Large intestine (tissue), 3 donors: ENCODE results near the gene MIPOL1. TPM values are rescaled to one million over a fixed set of nuclear protein-coding genes. Genes with fewer than 3 reads are reported as not detected.

Source experiments
- DNase-seq, 2 donors: peaks; one replicate each; pipeline versions ENCODE4 v3.0.0 to v3.0.0-alpha.2; 2013
- H3K27ac ChIP-seq: one replicate; pipeline ENCODE4 v1.5.1; 2013; ENCODE audit warnings: low read length
- H3K27me3 ChIP-seq: 2 replicates; pipeline ENCODE4 v1.6.1; 2013; ENCODE audit warnings: low read length; ENCODE audit not compliant: control insufficient read depth, insufficient read depth
- H3K36me3 ChIP-seq: 2 replicates; pipeline ENCODE4 v1.6.1; 2013; ENCODE audit warnings: low read length; ENCODE audit not compliant: control insufficient read depth, insufficient read depth
- H3K4me1 ChIP-seq: one replicate; pipeline ENCODE4 v1.6.1; 2013; ENCODE audit warnings: low read length; ENCODE audit not compliant: control insufficient read depth, insufficient read depth
- H3K4me3 ChIP-seq: one replicate; pipeline ENCODE4 v1.5.1; 2013; ENCODE audit warnings: low read length
- H3K9me3 ChIP-seq: one replicate; pipeline ENCODE4 v1.6.1; 2013; ENCODE audit warnings: mild to moderate bottlenecking, low read depth, low read length, moderate library complexity; ENCODE audit not compliant: control insufficient read depth
- WGBS: methylation state at CpG from one replicate; pipeline ENCODE4 v1.1.5; 2013; ENCODE audit warnings: low lambda C conversion rate; ENCODE audit not compliant: insufficient coverage; 5-methylcytosine and 5-hydroxymethylcytosine counted together
- polyA plus RNA-seq: library from polyadenylated mRNA; unstranded; fragments of 120-200 nt; gene quantifications from one replicate; pipeline ENCODE4 v1.2.1, GENCODE V29; 2013

Gene MIPOL1
- polyA plus RNA-seq, 1 donor: 10.0 TPM

- Histone ChIP-seq H3K27me3 (peaks cover 78% of the 10 kb centered on the region), H3K9me3 (no peaks in the 10 kb centered on the region), H3K4me3 (peak overlapping the region; percentile 77), H3K4me1 (peaks cover 10% of the 10 kb centered on the region), H3K27ac (peak overlapping the region; percentile 97), H3K36me3 (peaks cover 4% of the 10 kb centered on the region)
- peak in 1 of 2 donors; percentile 60 for DNase-seq
- WGBS: 6% methylated on average over 4 of the region's 16 CpGs
These were observed 391.4 kb downstream of the MIPOL1 start for GRCh38 chr14:37588956-37589714.

GRCh38 chr14:37589715-37590427 lies 392.1 kb downstream of the MIPOL1 start:
- peak overlapping the region; percentile 97 for H3K27ac ChIP-seq
- peaks cover 2% of the 10 kb centered on the region for H3K9me3 ChIP-seq
- H3K36me3 ChIP-seq: peaks cover 4% of the 10 kb centered on the region
- 3% methylated on average over 4 of the region's 6 CpGs for WGBS
- peaks cover 74% of the 10 kb centered on the region for H3K27me3 ChIP-seq
- peaks cover 10% of the 10 kb centered on the region for H3K4me1 ChIP-seq
- peak overlapping the region; percentile 77 for H3K4me3 ChIP-seq
- no peak for DNase-seq

- DNase-seq: peak in 1 of 2 donors; percentile 82
- 14% methylated on average over 1 of the region's 4 CpGs for WGBS
- Histone ChIP-seq H3K9me3 (peaks cover 3% of the 10 kb centered on the region), H3K27ac (peak overlapping the region; percentile 97), H3K27me3 (peaks cover 70% of the 10 kb centered on the region), H3K4me3 (peak overlapping the region; percentile 77), H3K36me3 (peaks cover 4% of the 10 kb centered on the region), H3K4me1 (peaks cover 7% of the 10 kb centered on the region)
These were observed 392.8 kb downstream of the MIPOL1 start for GRCh38 chr14:37590428-37591139.

GRCh38 chr14:37591311-37591940 lies 393.7 kb downstream of the MIPOL1 start:
- peak overlapping the region; percentile 77 for H3K4me3 ChIP-seq

GRCh38 chr14:37591941-37592481 lies 394.3 kb downstream of the MIPOL1 start:
- peak overlapping the region; percentile 97 for H3K27ac ChIP-seq

More at GRCh38 chr14:37591311-37591940, 393.7 kb downstream of the MIPOL1 start:
- DNase-seq: peak in 1 of 2 donors; percentile 81
- H3K27me3 ChIP-seq: peaks cover 71% of the 10 kb centered on the region
- WGBS: no CpG with 5 or more reads among the region's 45 CpGs
- no peaks in the 10 kb centered on the region for H3K4me1 ChIP-seq
- H3K9me3 ChIP-seq: peaks cover 4% of the 10 kb centered on the region
- peaks cover 4% of the 10 kb centered on the region for H3K36me3 ChIP-seq
- H3K27ac ChIP-seq: peak overlapping the region; percentile 97

GRCh38 chr14:37592482-37593408 lies 395.0 kb downstream of the MIPOL1 start:
- WGBS: no CpG with 5 or more reads among the region's 42 CpGs
- Histone ChIP-seq H3K27me3 (peaks cover 77% of the 10 kb centered on the region), H3K4me1 (peaks cover 5% of the 10 kb centered on the region), H3K4me3 (peak overlapping the region; percentile 77), H3K36me3 (peaks cover 4% of the 10 kb centered on the region), H3K27ac (peak overlapping the region; percentile 97), H3K9me3 (peaks cover 4% of the 10 kb centered on the region)
- DNase-seq: peak in 1 of 2 donors; percentile 80

More at GRCh38 chr14:37591941-37592481, 394.3 kb downstream of the MIPOL1 start:
- H3K9me3 ChIP-seq: peaks cover 4% of the 10 kb centered on the region
- peaks cover 4% of the 10 kb centered on the region for H3K4me1 ChIP-seq
- peaks cover 74% of the 10 kb centered on the region for H3K27me3 ChIP-seq
- DNase-seq: no peak
- peaks cover 4% of the 10 kb centered on the region for H3K36me3 ChIP-seq
- peak overlapping the region; percentile 77 for H3K4me3 ChIP-seq
- WGBS: no CpG with 5 or more reads among the region's 58 CpGs

GRCh38 chr14:37593511-37594237 lies 395.9 kb downstream of the MIPOL1 start:
- Histone ChIP-seq H3K4me3 (peak overlapping the region; percentile 77), H3K9me3 (peaks cover 4% of the 10 kb centered on the region), H3K27ac (peak overlapping the region; percentile 97), H3K4me1 (peaks cover 5% of the 10 kb centered on the region), H3K36me3 (no peaks in the 10 kb centered on the region), H3K27me3 (peaks cover 77% of the 10 kb centered on the region)
- peak in 1 of 2 donors; percentile 60 for DNase-seq
- 2% methylated on average over 8 of the region's 14 CpGs for WGBS

GRCh38 chr14:37594238-37594970 lies 396.7 kb downstream of the MIPOL1 start:
- peaks cover 5% of the 10 kb centered on the region for H3K4me1 ChIP-seq
- peaks cover 78% of the 10 kb centered on the region for H3K27me3 ChIP-seq
- no peaks in the 10 kb centered on the region for H3K36me3 ChIP-seq
- no CpG with 5 or more reads among the region's 56 CpGs for WGBS
- H3K27ac ChIP-seq: peak overlapping the region; percentile 97
- H3K9me3 ChIP-seq: peaks cover 5% of the 10 kb centered on the region
- peak; percentile 85 to 91 for DNase-seq
- H3K4me3 ChIP-seq: peak overlapping the region; percentile 77
